Measurements from ENCODE around the gene COQ2. TPM values are rescaled to one million over a fixed set of nuclear protein-coding genes. Genes with fewer than 3 reads are reported as not detected.

The COQ2 gene
- total RNA-seq, 1 experiment from 2014 or later, result 19.8 TPM

DNA sequence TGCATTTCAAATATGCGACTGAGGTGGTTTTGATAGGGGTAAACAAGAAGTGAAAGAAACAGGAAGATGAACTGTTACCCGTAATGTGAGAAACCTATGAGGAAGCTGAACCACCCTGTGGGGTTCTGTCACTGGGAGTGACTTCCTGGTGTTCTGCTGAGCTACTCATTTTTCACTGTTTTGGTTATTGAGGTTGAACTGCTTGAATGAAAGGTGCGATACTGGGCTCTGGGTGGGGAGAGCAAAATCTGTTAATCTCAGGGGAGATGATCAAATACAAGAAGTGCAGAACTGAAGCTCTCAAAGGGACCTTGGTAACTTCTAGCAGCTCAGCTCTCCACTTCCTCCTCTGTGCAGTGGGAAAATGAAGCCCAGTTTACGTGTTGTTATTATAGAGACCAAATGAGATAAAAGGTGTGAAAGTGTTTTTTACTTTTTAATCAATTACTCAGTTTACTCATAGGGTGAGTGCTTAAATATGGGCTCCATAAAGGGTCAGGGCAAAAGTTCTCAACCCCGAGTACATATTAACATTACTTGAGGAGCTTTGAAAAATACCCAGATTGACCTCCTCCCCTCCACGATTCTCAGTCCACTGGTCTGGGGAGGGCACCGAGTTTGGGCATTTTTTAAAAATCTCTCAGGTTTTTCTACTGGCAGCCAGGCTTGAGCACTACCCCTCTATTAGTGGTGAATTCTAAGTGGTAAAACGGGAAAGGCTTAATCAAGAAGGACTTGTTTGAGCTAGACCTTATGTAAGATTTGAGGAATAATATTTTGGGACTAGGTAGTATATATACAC lies 66.7 kb downstream of the COQ2 start:
- Histone ChIP-seq H4K20me1 (ENCODE audit: control insufficient read depth, insufficient read depth, insufficient read length) (no peaks in the 10 kb centered on the region), H4K8ac (replicated peaks; ENCODE audit: insufficient read length, low read depth, low read length) (no peak overlapping the region), H2BK120ac (ENCODE audit: low read depth, low read length, poor library complexity, severe bottlenecking) (no peak overlapping the region), H2BK20ac (ENCODE audit: low read depth, low read length, poor library complexity, severe bottlenecking) (no peak overlapping the region), H2AFZ (ENCODE audit: low read length) (no peak overlapping the region), H3K14ac (ENCODE audit: insufficient read depth, low read length) (no peak overlapping the region), H3K79me2 (ENCODE audit: insufficient read depth, low read length) (no peaks in the 10 kb centered on the region), H3K9me3 (ENCODE audit: control insufficient read depth, low read depth, low read length) (no peaks in the 10 kb centered on the region), H3K4me1 (ENCODE audit: insufficient read depth, low read length) (no peaks in the 10 kb centered on the region), H3K27ac (ENCODE audit: insufficient read length, low read depth, low read length) (no peak overlapping the region), H3K18ac (ENCODE audit: insufficient read length, low read depth, low read length) (no peak overlapping the region), H3K4me2 (ENCODE audit: insufficient read depth, insufficient read length, low read length) (no peak overlapping the region), H2BK15ac (ENCODE audit: low read depth, low read length) (no peak overlapping the region), H3K56ac (ENCODE audit: insufficient read length, low read depth, low read length) (no peak overlapping the region), H3T11ph (ENCODE audit: low read length) (no peak overlapping the region), H3K9ac (ENCODE audit: extremely low read depth, insufficient read length, low read length) (no peak overlapping the region), H2BK5ac (ENCODE audit: insufficient read length, low read length) (no peak overlapping the region), H4K5ac (ENCODE audit: insufficient read length, low read depth, low read length) (no peak overlapping the region), H3K4ac (ENCODE audit: low read depth, low read length) (no peak overlapping the region), H2BK12ac (ENCODE audit: insufficient read length, low read depth, low read length) (no peak overlapping the region), H3K23ac (ENCODE audit: insufficient read length, low read depth, low read length) (no peak overlapping the region), H3K27me3 (ENCODE audit: insufficient read depth, low read length) (no peaks in the 10 kb centered on the region), H3K79me1 (ENCODE audit: insufficient read depth, low read depth, low read length, poor library complexity, severe bottlenecking) (no peaks in the 10 kb centered on the region), H3K23me2 (ENCODE audit: insufficient read length, low read depth, low read length, poor library complexity, severe bottlenecking) (no peaks in the 10 kb centered on the region), H2AK5ac (ENCODE audit: insufficient read length, low read length) (no peak overlapping the region), H4K91ac (ENCODE audit: insufficient read length, low read depth, low read length) (no peak overlapping the region)
- Mint-ChIP-seq H3K27ac (no peak overlapping the region), H3K9me3 (peaks cover 4 to 5% of the 10 kb centered on the region in 2 experiments; a peak in 1 of 5 replicates), H3K4me1 (peaks cover 3 to 10% of the 10 kb centered on the region in 2 experiments; a peak in 3 of 4 replicates), H3K27me3 (ENCODE audit: low read depth) (peaks cover 4% of the 10 kb centered on the region), H3K4me3 (no peak overlapping the region), H3K36me3 (ENCODE audit: insufficient read depth in 1 of 3, low read depth in 3 of 3) (no peaks in the 10 kb centered on the region; a peak in 1 of 7 replicates)
- TF ChIP-seq, protein P1, sequence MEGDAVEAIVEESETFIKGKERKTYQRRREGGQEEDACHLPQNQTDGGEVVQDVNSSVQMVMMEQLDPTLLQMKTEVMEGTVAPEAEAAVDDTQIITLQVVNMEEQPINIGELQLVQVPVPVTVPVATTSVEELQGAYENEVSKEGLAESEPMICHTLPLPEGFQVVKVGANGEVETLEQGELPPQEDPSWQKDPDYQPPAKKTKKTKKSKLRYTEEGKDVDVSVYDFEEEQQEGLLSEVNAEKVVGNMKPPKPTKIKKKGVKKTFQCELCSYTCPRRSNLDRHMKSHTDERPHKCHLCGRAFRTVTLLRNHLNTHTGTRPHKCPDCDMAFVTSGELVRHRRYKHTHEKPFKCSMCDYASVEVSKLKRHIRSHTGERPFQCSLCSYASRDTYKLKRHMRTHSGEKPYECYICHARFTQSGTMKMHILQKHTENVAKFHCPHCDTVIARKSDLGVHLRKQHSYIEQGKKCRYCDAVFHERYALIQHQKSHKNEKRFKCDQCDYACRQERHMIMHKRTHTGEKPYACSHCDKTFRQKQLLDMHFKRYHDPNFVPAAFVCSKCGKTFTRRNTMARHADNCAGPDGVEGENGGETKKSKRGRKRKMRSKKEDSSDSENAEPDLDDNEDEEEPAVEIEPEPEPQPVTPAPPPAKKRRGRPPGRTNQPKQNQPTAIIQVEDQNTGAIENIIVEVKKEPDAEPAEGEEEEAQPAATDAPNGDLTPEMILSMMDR (conservative IDR thresholded peaks at IDR 0.05), result no peak
- no peak for DNase-seq
- no CpG with 5 or more reads among the region's 8 CpGs for WGBS (ENCODE audit: extremely low coverage, insufficient read length, low lambda C conversion rate)

All from H9 (cell line).